ENCODE measurements around the gene LRPPRC.

LRPPRC gene

DNA sequence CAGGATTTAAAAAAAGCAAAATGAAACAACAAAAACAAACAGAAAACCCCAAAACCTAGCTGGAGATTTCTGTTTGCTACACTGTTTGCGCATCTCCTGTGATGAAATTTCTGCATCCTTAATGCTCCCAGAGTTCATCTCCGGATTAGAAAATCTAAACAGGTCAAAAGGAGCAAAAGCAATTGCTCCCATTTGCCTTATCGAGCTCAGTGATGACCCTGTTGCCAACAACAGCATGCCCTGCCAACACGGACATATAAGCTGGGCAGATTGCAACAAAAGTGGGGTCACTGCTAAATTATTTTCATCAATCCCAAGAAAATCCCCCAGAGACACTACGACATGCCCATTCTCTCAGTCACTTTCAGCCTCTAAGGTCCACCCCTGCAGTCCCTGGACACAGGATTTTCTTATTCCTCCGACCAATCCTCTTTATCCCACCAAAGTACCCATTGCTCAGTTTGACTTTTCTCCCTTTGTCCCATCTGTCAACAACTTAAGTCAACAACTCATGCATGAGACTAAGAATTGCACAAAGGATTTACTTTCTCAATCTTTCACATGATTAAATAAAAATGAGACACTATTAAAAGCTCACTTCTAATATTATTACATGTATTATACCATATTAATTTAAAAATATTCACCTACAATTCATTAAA, 89.2 kb downstream of the LRPPRC start:
- no peak for DNase-seq

DNA sequence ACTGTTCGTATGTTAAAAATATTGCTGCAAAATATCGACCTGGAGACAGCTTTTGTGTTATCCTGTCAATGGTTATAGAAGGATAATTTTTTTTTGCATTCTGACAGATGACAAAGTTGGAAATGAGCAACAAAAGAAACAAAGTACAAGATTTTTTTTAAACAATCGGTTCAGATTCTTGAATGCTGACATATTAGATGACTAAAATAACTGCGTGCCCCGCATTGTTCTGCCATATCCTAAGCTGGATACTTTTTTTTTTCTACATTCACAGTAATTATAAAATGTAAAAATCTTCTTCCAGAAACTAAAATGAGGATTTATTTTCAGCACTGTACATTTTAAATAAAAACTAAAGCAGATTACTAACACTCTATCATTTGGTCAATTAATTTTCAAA, 89.9 kb downstream of the LRPPRC start:
- DNase-seq = no peak

DNA sequence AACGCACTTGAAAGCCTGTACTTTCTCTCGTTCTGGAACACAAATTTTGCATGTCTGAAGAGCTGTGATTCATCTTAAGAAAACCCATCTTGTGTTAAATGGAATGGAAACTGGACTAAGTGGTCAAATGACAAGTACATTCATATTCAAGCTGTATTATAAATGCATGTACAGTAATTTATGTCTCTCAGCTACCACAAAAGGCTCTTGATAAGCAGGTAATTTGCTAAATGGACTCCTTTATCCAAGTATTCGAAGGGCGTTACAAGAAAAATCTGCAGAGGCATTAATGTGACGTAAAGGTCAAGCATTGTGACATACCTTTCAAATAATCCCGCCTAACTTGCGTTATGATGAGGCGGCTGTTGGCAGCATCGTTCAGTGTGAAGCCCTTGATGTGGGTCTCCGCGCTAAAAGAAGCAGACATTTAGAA, 90.4 kb downstream of the LRPPRC start:
- DNase-seq = no peak

DNA sequence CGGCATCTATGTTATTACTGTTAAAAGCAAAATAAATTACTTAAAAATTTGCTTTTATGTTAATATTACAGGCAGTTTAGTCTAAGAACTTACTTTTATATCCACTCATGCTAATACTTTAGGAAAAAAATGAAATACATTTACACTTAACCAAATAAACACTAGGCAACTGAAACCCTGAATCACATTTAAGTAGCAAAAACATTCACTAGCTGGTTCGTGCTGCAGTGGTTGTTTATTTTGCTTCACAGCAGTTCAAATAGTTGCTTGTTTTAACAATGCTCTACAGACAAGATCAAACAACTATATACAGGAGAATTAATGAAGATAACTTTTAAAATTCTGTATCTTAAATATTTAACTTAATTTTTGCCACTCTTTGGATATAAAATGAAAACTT, 96.2 kb downstream of the LRPPRC start:
- no peak for DNase-seq

DNA sequence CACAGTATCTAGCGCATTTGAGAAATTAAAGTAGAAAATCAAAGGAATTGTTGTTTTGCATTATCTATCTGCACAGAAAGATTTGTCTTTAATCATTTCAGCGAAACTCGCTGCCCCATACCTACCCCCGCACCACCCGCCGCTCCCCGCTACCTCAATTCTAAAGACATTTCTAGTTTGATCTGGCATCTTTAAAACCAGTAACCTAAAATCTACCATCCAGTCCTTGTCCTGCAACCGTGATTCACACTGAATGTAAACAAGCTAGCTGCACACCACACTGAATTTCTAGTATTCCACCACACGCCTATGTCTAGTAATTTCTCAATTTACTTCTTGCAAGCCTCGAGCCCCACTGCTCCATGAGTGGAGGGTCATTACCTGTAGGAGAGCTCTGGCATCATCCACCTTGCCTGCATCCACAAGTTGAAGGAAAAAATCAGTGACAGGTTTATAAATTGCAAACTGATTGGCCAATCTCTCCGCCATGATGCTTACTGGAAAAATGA, 96.9 kb downstream of the LRPPRC start:
- no peak for DNase-seq

DNA sequence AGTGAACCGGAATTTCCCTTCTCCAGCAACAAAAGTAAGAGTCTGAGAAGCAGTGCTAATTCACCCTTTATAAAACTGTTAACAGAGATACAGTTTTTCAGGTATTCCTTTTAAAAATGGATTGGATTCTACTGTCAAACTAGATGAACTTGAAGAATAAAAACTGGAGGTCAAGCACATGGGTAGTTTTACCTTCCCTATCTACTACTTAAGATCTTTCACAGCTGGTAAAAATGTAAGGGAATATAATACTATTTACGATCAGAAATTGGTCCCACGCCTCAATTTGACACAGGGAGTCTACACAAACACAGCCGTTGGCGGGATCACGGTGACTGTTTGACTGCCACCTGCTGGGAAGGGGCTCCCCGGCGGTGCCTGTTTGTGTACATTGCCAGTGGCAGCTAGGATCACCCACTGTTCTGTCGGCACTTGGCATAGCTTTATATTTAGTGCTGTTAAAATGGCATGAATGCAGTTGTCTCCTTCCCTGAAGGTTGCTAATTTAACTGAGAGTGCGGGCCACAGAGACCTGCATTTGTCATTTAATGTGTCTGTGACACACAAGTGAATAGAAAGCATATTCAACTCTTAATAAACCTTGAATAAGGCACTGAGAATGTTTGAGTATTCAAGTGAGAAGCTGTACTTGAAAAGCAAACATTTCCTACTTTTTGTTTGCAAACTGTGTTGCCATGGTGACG, 97.5 kb downstream of the LRPPRC start:
- peak; percentile 7 for DNase-seq

DNA sequence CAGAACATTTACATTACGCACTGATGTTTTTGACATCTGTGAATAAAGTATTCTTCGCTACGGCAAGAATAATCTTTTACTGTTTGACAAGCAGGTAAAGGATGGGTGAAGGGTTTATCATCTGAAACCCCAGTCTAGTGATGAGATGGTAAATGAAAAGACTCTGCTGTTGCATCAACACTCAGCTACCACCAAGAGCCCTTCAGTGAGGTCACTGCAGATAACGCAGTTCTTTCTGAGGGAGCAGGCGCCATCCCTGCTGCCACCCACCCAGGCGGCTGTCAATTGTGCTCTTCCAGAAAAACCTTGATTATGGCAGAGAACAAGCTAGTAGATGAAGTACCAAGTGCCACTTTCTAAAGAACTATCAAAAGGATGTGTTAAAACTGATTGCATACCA, 98.3 kb downstream of the LRPPRC start:
- no peak for DNase-seq

DNA sequence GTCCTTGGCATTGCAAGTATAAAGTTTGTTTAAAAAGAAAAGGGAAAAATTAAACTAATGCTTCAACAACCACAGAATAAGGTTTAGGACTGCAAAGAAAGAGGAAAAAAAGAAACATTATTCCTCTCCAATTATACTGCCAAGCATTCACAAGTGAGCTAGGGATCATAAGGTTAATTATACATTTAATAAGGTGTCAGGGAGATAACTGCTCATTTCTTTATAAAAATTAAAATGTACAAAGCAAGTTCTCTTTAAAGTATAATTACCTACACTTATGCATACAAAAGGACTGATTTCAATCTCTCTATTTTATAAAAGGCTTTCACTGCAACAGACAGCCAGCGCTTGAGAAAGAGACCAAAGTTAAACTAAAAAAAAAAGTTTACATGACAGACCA, 98.9 kb downstream of the LRPPRC start:
- DNase-seq = no peak

DNA sequence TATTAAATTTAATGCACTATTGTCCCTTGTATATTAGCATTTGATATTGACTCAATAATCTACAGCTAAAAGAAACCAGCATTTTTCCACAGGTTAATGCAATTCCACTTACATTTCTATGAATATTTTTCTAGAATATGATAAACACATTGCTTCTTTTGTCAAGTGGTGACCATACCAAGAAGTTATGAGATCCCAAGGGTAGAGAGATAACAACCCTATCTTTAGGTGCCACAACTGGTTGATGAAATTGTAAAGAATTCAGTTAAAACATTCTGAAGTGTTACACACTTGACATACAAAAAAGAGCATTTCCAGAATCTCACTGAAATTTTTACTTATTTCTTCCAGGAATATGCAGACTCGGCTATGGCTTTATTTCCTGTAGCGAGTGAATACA, 101.0 kb downstream of the LRPPRC start:
- no peak for DNase-seq

DNA sequence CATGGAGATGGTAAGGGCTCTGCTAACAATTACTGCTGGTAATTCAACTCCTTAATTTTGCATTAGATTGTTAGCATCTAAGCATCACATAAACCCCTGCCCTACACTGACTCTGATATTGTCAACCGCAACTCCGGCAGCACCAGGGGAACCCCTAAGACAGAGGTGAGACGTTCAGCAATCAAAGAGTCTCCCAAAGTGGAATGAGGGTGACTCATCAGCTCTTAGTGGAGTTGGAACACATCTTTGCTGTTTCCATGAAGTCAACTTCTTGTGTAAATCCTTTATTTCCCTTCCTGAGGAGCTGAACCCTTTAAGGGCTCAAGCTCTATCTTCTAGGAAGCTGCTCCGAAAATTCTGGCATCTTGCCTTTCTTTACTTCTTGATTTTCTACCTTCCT, 104.9 kb downstream of the LRPPRC start:
- DNase-seq = no peak

DNA sequence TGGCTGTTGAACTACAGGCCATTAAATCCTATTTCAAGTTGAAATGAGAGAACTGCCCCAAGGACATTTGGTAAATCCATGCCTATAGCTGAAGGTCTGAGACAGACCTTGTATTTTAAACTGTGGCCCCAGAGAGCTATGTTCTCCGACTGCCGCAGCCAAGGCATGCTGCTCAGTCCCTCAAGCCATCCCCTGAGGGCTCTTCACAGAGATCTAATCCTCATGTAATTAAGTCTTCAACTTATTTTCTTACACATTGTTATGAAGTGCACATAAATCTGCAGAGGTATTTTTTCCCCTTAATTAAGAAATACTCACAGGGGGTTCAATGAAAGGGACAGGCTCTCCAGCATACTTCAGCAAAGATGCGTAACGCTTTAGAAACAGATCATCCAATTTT, 106.4 kb downstream of the LRPPRC start:
- no peak for DNase-seq

DNA sequence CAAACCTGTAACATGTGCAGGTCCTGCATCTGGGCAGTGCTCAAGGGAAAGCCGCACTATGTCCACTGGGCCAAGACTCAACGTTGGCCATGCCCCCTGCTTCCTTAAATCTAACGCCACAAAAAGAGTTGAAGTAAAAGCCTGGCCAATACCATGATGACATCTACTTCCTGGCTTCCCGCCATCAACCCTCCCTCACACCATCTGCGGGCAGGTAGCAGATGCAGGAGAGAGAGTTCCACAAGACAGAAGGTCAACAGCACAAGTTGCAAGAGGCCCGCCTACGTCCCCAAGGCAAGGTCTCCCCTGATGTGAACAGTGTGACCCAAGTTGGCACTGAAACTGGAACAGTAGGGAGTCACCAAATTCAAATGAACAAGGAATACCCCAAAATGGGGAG, 108.6 kb downstream of the LRPPRC start:
- no peak for DNase-seq

DNA sequence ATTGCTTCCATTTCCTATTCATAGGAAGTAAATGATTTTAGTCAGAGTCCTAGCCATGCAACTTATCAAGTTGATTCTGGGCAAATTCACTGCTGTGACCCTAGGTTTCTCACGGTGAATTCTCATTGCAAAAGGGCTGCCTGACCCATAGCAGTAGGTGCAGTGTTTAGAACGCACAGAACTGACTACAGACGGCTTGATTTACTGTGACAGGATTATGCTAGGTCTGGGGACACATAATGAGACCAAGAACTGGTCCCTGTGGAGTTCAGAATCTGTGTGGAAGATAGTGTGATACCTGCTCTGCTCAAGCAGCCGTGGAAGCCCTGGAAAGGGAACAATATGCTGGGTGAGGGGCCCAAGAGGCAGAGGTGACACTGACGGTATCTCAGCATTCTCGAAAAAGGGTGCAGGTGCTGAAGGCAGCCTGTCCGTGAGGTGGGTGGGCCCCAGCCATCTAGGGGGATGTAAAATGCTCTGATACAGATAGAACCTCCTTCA, 110.6 kb downstream of the LRPPRC start:
- no peak for DNase-seq

DNA sequence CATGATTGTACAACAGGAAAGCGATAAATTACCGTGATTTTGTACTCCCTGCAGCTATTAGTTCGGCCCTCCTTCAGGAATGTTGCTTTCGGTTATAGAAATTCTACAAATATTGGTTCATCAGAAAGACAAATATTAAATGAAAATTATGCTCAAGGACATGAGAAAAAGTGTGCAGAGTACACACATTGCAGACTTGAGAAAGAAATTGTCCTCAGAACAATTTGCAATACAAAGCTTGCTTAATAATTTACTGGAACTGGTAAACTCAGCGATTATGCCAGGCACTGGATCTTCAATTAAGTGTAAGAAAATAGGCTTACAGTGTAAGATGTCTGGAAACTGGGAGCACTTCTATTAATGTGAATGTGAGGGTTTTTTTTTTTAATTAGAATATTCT, 111.1 kb downstream of the LRPPRC start:
- DNase-seq = no peak

DNA sequence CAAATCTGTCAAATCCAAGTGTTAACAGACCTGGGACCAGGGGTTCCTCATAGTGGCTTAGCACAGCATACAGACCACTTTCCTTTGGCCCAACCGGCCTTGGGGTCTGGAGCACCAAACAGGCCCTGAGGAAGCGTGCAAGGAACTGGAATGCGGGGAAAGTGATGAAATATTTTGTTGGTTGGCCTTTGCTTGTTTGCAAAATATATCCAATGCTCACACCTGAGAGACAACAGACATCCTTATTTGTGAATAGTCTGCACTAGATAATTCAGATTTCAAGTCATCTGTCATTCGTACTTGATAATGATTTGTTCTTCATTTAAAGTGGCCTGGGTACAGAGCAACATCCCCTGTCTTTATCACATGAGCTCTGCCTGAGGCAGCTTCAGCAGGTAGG, 113.5 kb downstream of the LRPPRC start:
- DNase-seq = no peak

DNA sequence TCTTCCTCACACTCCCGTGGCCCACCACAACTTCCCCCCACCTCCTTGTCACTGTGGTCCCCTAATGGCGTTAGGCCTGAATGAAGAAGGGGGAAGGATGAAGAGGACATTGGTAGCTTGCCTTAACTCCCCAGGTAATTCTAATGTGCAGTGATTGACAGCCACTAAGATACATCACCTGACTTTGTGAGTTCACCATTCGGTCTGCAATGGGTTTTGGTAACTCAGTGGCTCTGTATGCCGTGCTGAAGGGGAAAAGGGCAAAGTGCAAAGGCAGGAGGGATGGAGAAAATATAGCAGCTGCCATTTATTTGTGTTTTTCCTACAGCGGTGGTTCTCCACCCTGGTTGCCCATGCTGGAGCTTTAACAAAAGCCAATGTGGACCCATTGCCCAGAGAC, 114.8 kb downstream of the LRPPRC start:
- no peak for DNase-seq

DNA sequence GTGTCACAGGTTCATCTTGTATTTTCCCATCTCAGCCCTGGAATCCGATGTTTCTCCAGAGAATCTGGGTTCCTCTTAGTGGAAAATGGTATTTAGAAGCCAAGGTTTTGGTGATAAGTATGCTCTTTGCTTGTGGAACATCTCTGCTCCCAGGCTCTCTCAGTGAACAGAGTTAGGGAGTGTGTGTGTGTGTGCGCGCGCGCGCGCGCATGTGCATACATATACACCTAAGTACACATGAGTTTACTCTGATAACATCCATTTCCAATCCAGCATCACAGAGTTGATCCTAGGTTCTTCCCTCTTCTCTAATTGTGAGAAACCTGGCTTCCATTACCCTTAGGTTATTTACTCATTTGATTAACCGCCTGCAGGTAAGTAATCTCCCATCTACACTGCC, 115.3 kb downstream of the LRPPRC start:
- no peak for DNase-seq

DNA sequence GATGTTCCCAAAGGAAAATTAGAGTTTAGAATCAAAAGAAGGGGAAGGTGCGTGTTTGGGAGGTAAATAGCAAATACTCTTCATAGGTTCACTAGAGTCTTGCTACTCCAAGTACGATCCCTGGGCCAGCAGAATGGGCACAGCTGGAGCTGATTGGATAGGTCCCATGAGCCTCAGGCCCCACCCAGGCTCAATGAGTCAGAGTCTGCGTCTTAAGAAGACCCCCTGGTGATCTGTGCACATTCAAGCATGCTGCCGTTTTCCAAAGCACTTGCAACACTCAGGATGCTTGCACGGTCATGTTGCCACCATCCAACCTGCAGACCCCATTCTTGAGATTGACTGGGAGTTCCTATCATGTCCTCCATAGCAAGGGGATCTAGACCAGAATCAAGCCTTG, 116.5 kb downstream of the LRPPRC start:
- no peak for DNase-seq

DNA sequence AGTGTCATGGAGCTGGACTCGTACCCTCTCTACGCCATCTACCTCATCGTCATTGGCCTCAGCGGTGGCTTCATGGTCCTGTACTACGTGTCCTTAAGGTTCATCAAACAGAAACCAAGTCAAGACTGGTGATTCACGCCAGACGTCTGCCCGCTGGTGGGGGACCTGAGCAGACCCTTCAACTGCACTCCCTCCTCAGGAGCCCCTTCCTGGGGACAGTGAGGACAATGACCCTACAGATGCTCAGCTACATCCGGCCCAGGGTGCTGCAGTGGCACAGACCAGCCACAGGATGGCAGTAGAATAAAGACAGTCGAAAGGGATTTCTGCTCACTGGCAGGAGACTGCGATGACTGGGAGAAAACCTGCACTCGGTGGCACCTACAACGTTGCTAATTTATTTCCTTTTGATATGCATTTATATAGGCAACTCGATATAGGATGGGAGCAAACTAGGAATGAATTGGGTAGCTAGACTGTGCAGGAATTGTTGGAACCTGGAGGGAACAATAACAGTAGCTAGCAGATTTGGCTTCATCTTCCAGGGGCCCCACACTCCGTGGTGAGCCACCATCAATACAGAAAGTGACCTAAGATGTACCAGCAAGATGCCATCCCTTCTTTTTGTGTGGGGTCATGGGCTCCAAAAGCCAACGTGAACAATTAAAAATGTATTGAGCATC, 117.9 kb downstream of the LRPPRC start:
- DNase-seq = peak; percentile 60

DNA sequence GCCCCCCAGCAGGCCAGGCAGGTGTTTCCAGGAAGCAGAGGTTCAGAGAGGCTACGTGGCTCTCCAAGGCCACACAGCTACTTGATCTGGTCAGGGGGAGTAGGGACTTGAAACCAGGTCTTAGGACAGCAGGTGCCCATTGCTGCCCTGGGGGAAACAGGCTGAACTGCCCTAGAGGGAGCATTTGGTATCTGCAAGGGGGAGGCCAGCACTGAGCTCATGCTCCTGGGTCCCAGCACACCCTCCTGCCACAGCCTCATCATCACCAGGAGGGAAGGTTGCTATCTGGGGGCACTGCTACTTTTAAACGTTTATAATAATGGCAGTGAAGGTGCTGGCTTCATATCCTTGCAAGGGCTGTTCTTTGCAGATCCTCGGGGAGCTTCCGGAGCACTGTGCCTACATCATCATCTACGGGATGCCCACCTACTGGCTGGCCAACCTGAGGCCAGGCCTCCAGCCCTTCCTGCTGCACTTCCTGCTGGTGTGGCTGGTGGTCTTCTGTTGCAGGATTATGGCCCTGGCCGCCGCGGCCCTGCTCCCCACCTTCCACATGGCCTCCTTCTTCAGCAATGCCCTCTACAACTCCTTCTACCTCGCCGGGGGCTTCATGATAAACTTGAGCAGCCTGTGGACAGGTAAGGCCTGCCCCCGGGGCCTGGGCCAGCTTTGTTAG, 120.9 kb downstream of the LRPPRC start:
- DNase-seq = no peak

DNA sequence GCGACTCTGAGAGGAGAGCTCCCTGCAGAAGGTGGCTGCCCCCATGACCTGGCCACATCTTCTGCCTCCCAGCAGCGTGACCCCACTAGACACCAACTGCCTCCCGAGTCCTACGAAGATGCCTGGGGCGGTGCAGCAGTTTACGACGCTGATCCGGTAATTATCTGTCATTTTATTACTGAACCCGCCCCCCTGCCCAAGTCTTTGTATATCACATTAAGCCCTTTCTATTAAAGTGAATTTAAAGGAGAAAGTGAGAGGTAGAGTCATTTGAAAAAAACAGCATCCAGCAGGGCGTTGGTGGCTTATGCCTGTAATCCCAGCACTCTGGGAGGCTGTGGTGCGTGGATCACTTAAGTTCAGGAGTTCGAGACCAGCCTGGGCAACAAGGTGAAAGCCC, 123.6 kb downstream of the LRPPRC start:
- DNase-seq = no peak

DNA sequence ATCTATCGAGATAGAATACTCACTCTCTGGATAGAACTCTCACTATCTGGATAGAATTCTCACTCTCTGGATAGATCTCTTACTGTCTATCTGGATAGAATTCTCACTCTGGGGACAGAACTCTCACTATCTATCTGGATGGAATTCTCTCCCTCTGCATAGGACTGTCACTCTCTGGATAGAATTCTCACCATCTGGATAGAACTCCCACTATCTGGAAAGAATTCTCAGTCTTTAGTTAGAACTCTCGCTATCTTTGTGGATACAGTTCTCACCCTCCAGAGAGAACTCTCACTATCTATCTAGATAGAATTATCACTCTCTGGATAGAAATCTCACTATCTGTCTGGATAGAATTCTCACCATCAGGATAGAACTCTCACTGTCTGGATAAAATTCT, 140.5 kb downstream of the LRPPRC start:
- DNase-seq = no peak

DNA sequence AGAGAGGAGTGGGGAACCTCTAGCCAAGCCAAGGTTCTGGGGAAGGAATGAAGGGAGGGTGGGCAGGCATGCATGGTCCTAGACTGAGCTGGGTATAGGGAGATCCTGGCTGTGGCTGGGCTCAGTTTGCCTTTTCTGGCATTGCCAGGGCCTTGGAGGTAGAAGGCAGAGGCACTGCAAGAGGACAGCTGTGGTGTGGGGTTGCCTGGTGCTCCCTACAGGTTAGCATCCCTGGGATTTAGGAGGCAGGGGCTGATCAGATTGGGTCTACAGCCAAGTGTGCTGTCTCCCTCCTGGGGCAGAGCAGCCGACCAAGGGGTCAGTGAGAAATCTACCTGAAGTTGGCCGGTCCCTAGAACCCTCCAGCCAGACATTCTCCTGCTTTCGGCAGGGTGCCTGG, 141.1 kb downstream of the LRPPRC start:
- no peak for DNase-seq

Measured in CD4-positive, alpha-beta T cell treated with Interleukin-17A for 4 hours (primary cell).